Osteocyte (in vitro differentiated cells): ENCODE data around the gene MICB. TPM values are rescaled to one million over a fixed set of nuclear protein-coding genes. Genes with fewer than 3 reads are reported as not detected.
"Not testable (repeated sequence)": the region's sequence is repeated elsewhere in the genome, so short reads cannot be mapped to it uniquely, and the experiment has no call there.

Experiments used
- DNase-seq: peaks from one replicate; pipeline ENCODE4 v3.0.0; 2021; ENCODE audit warnings: mixed read lengths; ENCODE audit not compliant: unreplicated experiment; ENCODE audit errors: extremely low spot score
- H3K27ac Mint-ChIP-seq: one replicate; pipeline ENCODE4 v1.8.0; 2021; ENCODE audit warnings: mild to moderate bottlenecking, mixed read lengths; ENCODE audit not compliant: unreplicated experiment
- H3K27me3 Mint-ChIP-seq: one replicate; pipeline ENCODE4 v1.8.0; 2021; ENCODE audit warnings: mixed read lengths; ENCODE audit not compliant: unreplicated experiment
- H3K36me3 Mint-ChIP-seq: one replicate; pipeline ENCODE4 v1.8.0; 2021; ENCODE audit warnings: mixed read lengths; ENCODE audit not compliant: unreplicated experiment
- H3K4me1 Mint-ChIP-seq: one replicate; pipeline ENCODE4 v1.8.0; 2021; ENCODE audit warnings: mixed read lengths; ENCODE audit not compliant: unreplicated experiment
- H3K4me3 Mint-ChIP-seq: one replicate; pipeline ENCODE4 v1.8.0; 2021; ENCODE audit warnings: mild to moderate bottlenecking, moderate library complexity, mixed read lengths; ENCODE audit not compliant: unreplicated experiment
- H3K9me3 Mint-ChIP-seq: one replicate; pipeline ENCODE4 v1.8.0; 2021; ENCODE audit warnings: mixed read lengths; ENCODE audit not compliant: unreplicated experiment
- total RNA-seq: library from RNA; stranded (reverse); gene quantifications from 2 replicates; pipeline ENCODE4 v1.2.1, GENCODE V29; 2021
- TF ChIP-seq, protein P1 (sequence below): fragments of 200-600 bp; sonication (generic); IDR thresholded peaks from 2 replicates; pipeline ENCODE4 v1.5.0; 2021; ENCODE audit warnings: antibody characterized with exemption, mild to moderate bottlenecking, moderate library complexity

MICB gene
- total RNA-seq, 1 donor from 2014 or later, result 12.1 TPM

DNA sequence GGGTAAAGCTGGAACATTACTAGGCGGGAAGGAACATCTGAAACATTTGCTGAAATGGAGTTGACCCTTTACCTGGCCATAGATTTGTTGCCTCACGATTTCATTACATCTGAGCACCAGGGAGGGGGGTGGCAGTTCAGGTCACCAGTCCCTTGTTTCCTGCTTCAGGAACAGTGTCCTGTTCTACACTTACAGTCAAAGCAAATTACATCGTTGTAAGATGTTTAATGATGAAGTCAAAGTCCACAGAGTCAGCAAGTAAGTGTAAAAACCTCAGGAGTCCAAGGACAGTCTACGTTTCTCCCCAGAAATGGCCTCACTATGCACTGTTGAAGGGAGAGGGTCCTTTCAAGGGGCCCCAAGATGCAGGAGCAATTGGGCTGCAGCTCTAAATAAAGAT lies 8.9 kb upstream of the MICB start:
- Mint-ChIP-seq H3K27me3 (no peaks in the 10 kb centered on the region), H3K4me3 (no peak overlapping the region), H3K27ac (no peak overlapping the region), H3K9me3 (no peaks in the 10 kb centered on the region), H3K4me1 (peaks cover 31% of the 10 kb centered on the region), H3K36me3 (no peaks in the 10 kb centered on the region)
- TF ChIP-seq, protein P1, sequence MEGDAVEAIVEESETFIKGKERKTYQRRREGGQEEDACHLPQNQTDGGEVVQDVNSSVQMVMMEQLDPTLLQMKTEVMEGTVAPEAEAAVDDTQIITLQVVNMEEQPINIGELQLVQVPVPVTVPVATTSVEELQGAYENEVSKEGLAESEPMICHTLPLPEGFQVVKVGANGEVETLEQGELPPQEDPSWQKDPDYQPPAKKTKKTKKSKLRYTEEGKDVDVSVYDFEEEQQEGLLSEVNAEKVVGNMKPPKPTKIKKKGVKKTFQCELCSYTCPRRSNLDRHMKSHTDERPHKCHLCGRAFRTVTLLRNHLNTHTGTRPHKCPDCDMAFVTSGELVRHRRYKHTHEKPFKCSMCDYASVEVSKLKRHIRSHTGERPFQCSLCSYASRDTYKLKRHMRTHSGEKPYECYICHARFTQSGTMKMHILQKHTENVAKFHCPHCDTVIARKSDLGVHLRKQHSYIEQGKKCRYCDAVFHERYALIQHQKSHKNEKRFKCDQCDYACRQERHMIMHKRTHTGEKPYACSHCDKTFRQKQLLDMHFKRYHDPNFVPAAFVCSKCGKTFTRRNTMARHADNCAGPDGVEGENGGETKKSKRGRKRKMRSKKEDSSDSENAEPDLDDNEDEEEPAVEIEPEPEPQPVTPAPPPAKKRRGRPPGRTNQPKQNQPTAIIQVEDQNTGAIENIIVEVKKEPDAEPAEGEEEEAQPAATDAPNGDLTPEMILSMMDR, result no peak
- DNase-seq, result peak; percentile 8

DNA sequence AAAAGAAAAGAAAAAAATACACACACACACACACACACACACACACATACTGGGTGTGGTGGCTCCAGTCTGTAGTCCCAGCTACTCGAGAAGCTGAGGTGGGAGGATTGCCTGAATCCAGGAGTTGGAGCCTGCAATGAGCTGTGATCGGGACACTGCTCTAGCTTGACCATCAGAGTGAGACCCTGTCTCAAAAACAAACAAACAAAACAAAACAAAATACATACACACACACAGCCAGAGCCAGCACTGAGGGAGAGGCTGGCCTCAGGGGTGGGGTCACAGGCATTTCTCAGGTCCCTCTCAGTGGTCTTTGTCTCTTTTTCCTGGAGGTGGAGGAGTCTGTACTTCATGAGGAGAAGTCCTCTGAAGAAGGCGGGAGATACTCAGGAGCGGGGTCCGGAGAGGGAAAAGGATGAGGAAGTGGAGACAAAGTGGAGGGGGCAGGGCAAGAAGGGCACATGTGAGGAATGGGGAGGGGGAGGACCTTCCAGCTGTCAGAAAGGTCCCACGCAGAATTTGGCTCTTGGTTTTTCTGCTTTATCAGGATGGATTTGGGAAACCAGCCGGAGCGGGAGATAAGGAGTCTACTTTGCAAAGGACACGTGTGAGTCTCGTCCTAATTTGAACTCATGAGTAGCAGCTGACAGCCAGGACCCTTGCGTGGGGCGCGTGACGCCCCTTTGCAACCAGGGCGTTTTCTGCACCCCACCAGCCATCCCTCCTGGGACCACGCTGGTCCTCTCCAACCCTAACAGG lies 7.7 kb upstream of the MICB start:
- H3K4me3 Mint-ChIP-seq, result no peak overlapping the region
- no peak overlapping the region for H3K27ac Mint-ChIP-seq
- peak; percentile 63 for DNase-seq
- no peaks in the 10 kb centered on the region for H3K27me3 Mint-ChIP-seq
- TF ChIP-seq, protein P1, result no peak
- H3K4me1 Mint-ChIP-seq, result peaks cover 28% of the 10 kb centered on the region
- no peaks in the 10 kb centered on the region for H3K36me3 Mint-ChIP-seq
- no peaks in the 10 kb centered on the region for H3K9me3 Mint-ChIP-seq

DNA sequence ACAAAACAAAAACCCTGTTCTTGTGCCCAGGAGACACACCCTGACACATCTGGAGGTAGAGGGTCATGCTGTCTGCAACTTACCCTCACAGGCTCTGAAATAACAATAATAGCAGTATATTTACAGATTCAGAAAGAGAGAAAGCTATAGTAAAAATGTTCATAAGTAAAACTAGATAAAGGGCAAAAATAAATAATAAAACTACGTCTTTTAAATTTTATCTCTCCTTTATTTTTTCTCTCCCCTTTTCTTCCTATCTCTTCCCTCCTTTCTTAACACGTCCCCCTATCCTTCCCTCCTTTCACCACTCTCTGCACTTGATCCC lies 4.4 kb upstream of the MICB start:
- Mint-ChIP-seq H3K27ac (peak overlapping the region; percentile 94), H3K4me1 (peaks cover 46% of the 10 kb centered on the region), H3K4me3 (peak overlapping the region; percentile 77)
- not testable (repeated sequence) for H3K9me3 Mint-ChIP-seq, H3K27me3 Mint-ChIP-seq, DNase-seq, H3K36me3 Mint-ChIP-seq

DNA sequence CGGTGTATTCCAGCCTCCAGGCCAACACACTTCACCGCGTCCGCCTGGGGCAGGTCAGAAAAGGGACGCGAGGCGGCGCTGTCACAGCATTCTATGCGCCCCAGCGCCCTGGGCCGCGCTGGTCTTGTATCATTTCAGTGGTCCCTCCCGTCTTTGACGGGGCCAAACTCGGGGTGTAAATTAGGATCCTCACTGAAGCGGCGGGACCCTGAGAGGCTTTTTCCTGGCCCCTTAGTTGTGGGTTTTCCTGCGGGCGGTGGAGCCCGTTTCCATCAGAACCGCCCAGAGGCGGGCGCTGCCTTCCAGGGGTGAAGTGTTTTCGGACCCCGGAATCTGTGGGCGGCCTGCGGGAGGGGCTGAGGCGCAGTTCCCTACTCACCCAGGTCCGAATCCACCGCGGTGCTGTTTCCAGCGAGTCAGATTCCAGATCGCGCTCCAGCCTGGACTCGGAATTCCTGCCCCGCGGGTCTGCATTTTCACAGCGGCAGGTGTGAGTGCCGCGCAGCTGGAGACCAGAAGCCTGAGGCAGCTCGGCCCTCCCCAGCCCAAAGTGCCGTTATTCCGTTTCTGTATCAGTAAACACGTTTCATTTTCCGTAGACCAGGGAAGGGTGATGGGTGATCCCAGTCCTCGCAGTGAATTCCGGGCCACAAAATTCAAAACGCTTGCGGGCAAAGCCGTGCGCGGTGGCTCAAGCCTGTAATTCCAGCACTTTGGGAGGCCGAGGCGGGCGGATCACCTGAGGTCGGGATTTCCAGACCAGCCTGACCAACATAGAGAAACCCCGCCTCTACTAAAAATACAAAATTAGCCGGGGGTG lies 3.9 kb upstream of the MICB start:
- Mint-ChIP-seq H3K36me3 (no peaks in the 10 kb centered on the region), H3K4me3 (peak overlapping the region; percentile 77), H3K27me3 (no peaks in the 10 kb centered on the region), H3K27ac (peak overlapping the region; percentile 94), H3K4me1 (peaks cover 52% of the 10 kb centered on the region), H3K9me3 (no peaks in the 10 kb centered on the region)
- TF ChIP-seq, protein P1, result peak; percentile 91
- peak; percentile 95 for DNase-seq

DNA sequence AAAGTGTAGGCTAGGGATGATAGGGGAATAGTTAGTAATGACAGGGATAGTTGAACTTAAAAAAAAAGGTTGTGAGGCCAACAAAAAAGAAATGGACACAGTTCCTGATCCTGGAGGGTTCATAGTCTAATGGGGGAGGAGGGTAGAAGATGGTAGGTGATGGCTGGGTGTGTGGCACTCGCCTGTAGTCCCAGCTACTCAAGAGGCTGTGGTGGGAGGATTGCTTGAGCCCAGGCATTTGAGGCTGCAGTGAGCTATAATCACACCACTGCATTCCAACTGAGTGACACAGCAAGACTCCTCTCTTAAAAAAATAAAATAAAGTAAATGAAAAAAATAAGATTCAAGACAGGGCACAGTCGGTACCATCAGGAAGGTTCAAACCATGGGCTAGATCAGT lies 2.4 kb upstream of the MICB start:
- TF ChIP-seq, protein P1, result no peak
- no peak for DNase-seq
- H3K9me3 Mint-ChIP-seq, result no peaks in the 10 kb centered on the region
- H3K4me3 Mint-ChIP-seq, result peak overlapping the region; percentile 77
- H3K27me3 Mint-ChIP-seq, result no peaks in the 10 kb centered on the region
- peak overlapping the region; percentile 94 for H3K27ac Mint-ChIP-seq
- peaks cover 63% of the 10 kb centered on the region for H3K4me1 Mint-ChIP-seq
- H3K36me3 Mint-ChIP-seq, result no peaks in the 10 kb centered on the region

DNA sequence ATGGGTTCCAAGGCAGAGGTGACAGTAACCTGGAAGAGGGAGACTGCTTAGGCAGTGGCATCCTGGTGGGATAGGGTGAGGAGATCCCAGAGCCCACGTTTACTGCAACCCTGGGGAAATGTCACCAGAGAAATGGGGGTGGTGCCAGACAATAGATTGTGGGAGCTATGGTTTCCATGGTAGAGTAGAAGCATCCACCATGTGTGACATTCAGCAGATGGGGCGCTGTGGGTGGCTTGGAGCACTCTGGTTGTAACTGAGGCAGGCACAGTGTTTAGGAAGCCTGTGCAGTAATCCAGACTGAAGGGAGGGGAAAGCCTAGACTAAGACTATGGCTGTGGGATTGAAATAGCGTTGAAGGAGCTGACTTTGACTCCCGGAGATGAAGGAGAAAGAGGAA lies 1.1 kb upstream of the MICB start:
- not testable (repeated sequence) for DNase-seq, H3K9me3 Mint-ChIP-seq, H3K27me3 Mint-ChIP-seq, H3K36me3 Mint-ChIP-seq
- Mint-ChIP-seq H3K4me3 (peak overlapping the region; percentile 83), H3K4me1 (peaks cover 64% of the 10 kb centered on the region), H3K27ac (peak overlapping the region; percentile 94)
